ENCODE results near the gene NUMB.

DNA sequence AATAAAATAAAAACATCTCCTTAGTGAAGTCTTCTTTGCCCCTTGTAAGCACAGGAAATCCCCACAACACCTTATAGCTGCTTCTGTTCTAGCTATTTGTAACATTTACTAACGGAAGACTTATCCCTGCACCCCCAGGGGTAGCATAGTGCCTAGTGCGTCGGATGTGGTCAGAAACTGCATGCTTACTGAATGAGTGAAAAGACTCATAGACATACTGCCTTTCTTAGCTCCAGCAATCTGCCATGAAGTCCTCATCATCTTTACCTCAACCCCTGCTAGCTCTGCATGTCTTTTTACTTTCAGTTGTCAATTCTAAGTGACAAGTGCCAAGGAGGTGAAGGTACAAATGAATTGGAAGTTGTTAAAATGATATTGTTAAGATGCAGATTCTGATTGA is 45.3 kb upstream of the NUMB start:
- TF ChIP-seq EZH2 (IDR thresholded peaks at IDR 0.05; ENCODE audit: insufficient read depth, poor library complexity, severe bottlenecking) = no peak
- no peak for TF ChIP-seq EZH2phosphoT487 (IDR thresholded peaks at IDR 0.05; ENCODE audit: insufficient read depth, low read depth)

All from GM23248 (cell line).